IPS DF 4.7 (cell line): Measurements from ENCODE around the gene PLAC8L1.

Experiments used
- DNase-seq: peaks from one replicate; pipeline ENCODE4 v3.0.0-alpha.2; 2013; ENCODE audit warnings: low spot score; ENCODE audit errors: extremely low read depth

The PLAC8L1 gene

GRCh38 chr5:146079695-146080373 is 25.5 kb downstream of the PLAC8L1 start:
- no peak for DNase-seq

- no peak for DNase-seq
Measured at GRCh38 chr5:146078566-146078965, 26.8 kb downstream of the PLAC8L1 start.

- DNase-seq, result no peak
Measured at GRCh38 chr5:146076455-146076854, 28.9 kb downstream of the PLAC8L1 start.

- no peak for DNase-seq
Measured at GRCh38 chr5:146076028-146076427, 29.3 kb downstream of the PLAC8L1 start.

- no peak for DNase-seq
Measured at GRCh38 chr5:146073239-146073900, 32.0 kb downstream of the PLAC8L1 start.

- no peak for DNase-seq
Measured at GRCh38 chr5:146072595-146072994, 32.8 kb downstream of the PLAC8L1 start.

- no peak for DNase-seq
Measured at GRCh38 chr5:146071171-146071570, 34.2 kb downstream of the PLAC8L1 start.

- DNase-seq, result no peak
Measured at GRCh38 chr5:146070746-146071145, 34.6 kb downstream of the PLAC8L1 start.

GRCh38 chr5:146069780-146070099 is 35.6 kb downstream of the PLAC8L1 start:
- DNase-seq, result no peak

GRCh38 chr5:146068977-146069779 is 36.2 kb downstream of the PLAC8L1 start:
- DNase-seq, result no peak

- DNase-seq, result no peak
Measured at GRCh38 chr5:146068206-146068605, 37.2 kb downstream of the PLAC8L1 start.

GRCh38 chr5:146066968-146067367 is 38.4 kb downstream of the PLAC8L1 start:
- no peak for DNase-seq

- DNase-seq, result no peak
Measured at GRCh38 chr5:146060221-146060585, 45.2 kb downstream of the PLAC8L1 start.

- no peak for DNase-seq
Measured at GRCh38 chr5:146059460-146060220, 45.7 kb downstream of the PLAC8L1 start.

- no peak for DNase-seq
Measured at GRCh38 chr5:146055432-146055831, 49.9 kb downstream of the PLAC8L1 start.

GRCh38 chr5:146052780-146053179 is 52.6 kb downstream of the PLAC8L1 start:
- no peak for DNase-seq

GRCh38 chr5:146051678-146052077 is 53.7 kb downstream of the PLAC8L1 start:
- DNase-seq, result no peak

- no peak for DNase-seq
Measured at GRCh38 chr5:146050086-146050485, 55.3 kb downstream of the PLAC8L1 start.

- DNase-seq, result no peak
Measured at GRCh38 chr5:146049704-146050026, 55.7 kb downstream of the PLAC8L1 start.

- DNase-seq, result no peak
Measured at GRCh38 chr5:146048994-146049703, 56.2 kb downstream of the PLAC8L1 start.

- DNase-seq, result no peak
Measured at GRCh38 chr5:146047396-146047795, 58.0 kb downstream of the PLAC8L1 start.
